Measurements from ENCODE around the gene ANO5.

- no peak for TF ChIP-seq POLR2A (IDR thresholded peaks at IDR 0.05)
- no peak for TF ChIP-seq CTCF (IDR thresholded peaks at IDR 0.05)
- no peak for TF ChIP-seq EP300 (IDR thresholded peaks at IDR 0.05)
Observed at GRCh38 chr11:22208151-22208858, 15.4 kb downstream of the ANO5 start.
